B cell (primary cell): ENCODE results near the gene POU2AF1. TPM values are rescaled to one million over a fixed set of nuclear protein-coding genes. Genes with fewer than 3 reads are reported as not detected.

Source experiments
- ATAC-seq: fragments of 200-7000 bp; cut with Tn5 transposase; one replicate; pipeline ENCODE4 v1.10.0; 2021; ENCODE audit warnings: low read depth, mild to moderate bottlenecking, moderate number of reproducible peaks, moderate library complexity
- CTCF ChIA-PET: fragments of 350-600 bp; sonication (Branson Sonifier 250); formaldehyde crosslinking; loops from one replicate; lab custom pipeline; 2021; ENCODE audit warnings: antibody characterized with exemption, inconsistent platforms; lab: Charles Lee
- POLR2A ChIA-PET: fragments of 350-600 bp; sonication (Branson Sonifier 250); formaldehyde crosslinking; loops from one replicate; lab custom pipeline; 2021; ENCODE audit warnings: antibody characterized with exemption; lab: Charles Lee
- DNase-seq: peaks from one replicate; pipeline ENCODE4 v3.0.0; 2013
- H2AFZ ChIP-seq: 2 replicates; pipeline ENCODE4 v1.6.1; 2012; ENCODE audit warnings: mild to moderate bottlenecking, low read depth, low read length; ENCODE audit not compliant: insufficient read depth, poor library complexity, severe bottlenecking
- H3K27ac ChIP-seq, 2 donors: 1 replicate in 1 of 2; 2 replicates in 1 of 2; pipeline ENCODE4 v1.5.1; 2012 to 2013; ENCODE audit warnings: low read length in 2 of 2, mild to moderate bottlenecking in 2 of 2, moderate library complexity in 1 of 2
- H3K27me3 ChIP-seq, 4 experiments: fragments of 200-600 bp in 1 of 4; sonication (generic) in 1 of 4; replicated peaks in 1 of 4; 1 replicate in 2 of 4; 2 replicates in 2 of 4; pipeline versions ENCODE4 v1.6.1 to v1.7.0; 2013 to 2016; ENCODE audit warnings: low read length in 3 of 4, mild to moderate bottlenecking in 2 of 4, mixed read lengths in 1 of 4, moderate library complexity in 1 of 4; ENCODE audit not compliant: insufficient read depth in 4 of 4, control insufficient read depth in 3 of 4; ENCODE audit errors: control extremely low read depth in 1 of 4
- H3K36me3 ChIP-seq, 2 experiments: replicated peaks in 1 of 2; 1 replicate in 1 of 2; 2 replicates in 1 of 2; pipeline versions ENCODE4 v1.6.1 to v1.7.1; 2013; ENCODE audit warnings: low read length in 1 of 2; ENCODE audit not compliant: insufficient read depth in 2 of 2, control insufficient read depth in 1 of 2; ENCODE audit errors: control extremely low read depth in 1 of 2, extremely low read depth in 1 of 2
- H3K4me1 ChIP-seq, 2 donors: fragments of 200-600 bp in 1 of 2; sonication (generic) in 1 of 2; 1 replicate in 1 of 2; 2 replicates in 1 of 2; pipeline versions ENCODE4 v1.5.1 to v1.6.1; 2013 to 2017; ENCODE audit warnings: low read length in 2 of 2; ENCODE audit not compliant: control insufficient read depth in 2 of 2, insufficient read depth in 2 of 2
- H3K4me2 ChIP-seq: replicated peaks from 2 replicates; pipeline ENCODE3; 2012; ENCODE audit warnings: mild to moderate bottlenecking, low read depth, low read length; ENCODE audit not compliant: poor library complexity, severe bottlenecking
- H3K4me3 ChIP-seq, 5 experiments: fragments of 200-600 bp in 1 of 5; sonication (generic) in 1 of 5; 1 replicate in 3 of 5; 2 replicates in 2 of 5; pipeline versions ENCODE4 v1.5.1 to v1.7.0; 2011 to 2016; ENCODE audit warnings: low read length in 4 of 5, mild to moderate bottlenecking in 4 of 5, low read depth in 2 of 5, control low read depth in 1 of 5, moderate library complexity in 1 of 5; ENCODE audit not compliant: insufficient read depth in 1 of 5; ENCODE audit errors: control extremely low read depth in 1 of 5, extremely low read depth in 1 of 5
- H3K79me2 ChIP-seq: fragments of 200-600 bp; sonication (generic); one replicate; pipeline ENCODE4 v1.6.0; 2016; ENCODE audit warnings: low read length; ENCODE audit not compliant: control insufficient read depth, insufficient read depth
- H3K9ac ChIP-seq: fragments of 200-600 bp; sonication (generic); 2 replicates; pipeline ENCODE4 v1.6.1; 2017; ENCODE audit warnings: mild to moderate bottlenecking, low read length, moderate library complexity
- H3K9me3 ChIP-seq, 3 donors: one replicate each; pipeline versions ENCODE4 v1.6.1 to v1.7.1; 2013; ENCODE audit warnings: low read length in 2 of 3; ENCODE audit not compliant: control insufficient read depth in 2 of 3, insufficient read depth in 1 of 3; ENCODE audit errors: control extremely low read depth in 1 of 3
- H4K20me1 ChIP-seq: 2 replicates; pipeline ENCODE4 v1.6.0; 2012; ENCODE audit warnings: mild to moderate bottlenecking, low read length; ENCODE audit not compliant: insufficient read depth, control insufficient read depth, poor library complexity, severe bottlenecking
- H3K27ac Mint-ChIP-seq: one replicate; pipeline ENCODE4 v1.8.0; 2021; ENCODE audit warnings: mixed read lengths
- H3K27me3 Mint-ChIP-seq: one replicate; pipeline ENCODE4 v1.8.0; 2021; ENCODE audit warnings: mixed read lengths
- H3K4me1 Mint-ChIP-seq: one replicate; pipeline ENCODE4 v1.8.0; 2021; ENCODE audit warnings: mixed read lengths
- H3K4me3 Mint-ChIP-seq: one replicate; pipeline ENCODE4 v1.8.0; 2021; ENCODE audit warnings: mixed read lengths
- H3K9me3 Mint-ChIP-seq: one replicate; pipeline ENCODE4 v1.8.0; 2022; ENCODE audit warnings: mixed read lengths; ENCODE audit not compliant: insufficient read depth
- CTCF ChIP-seq: fragments of 200-600 bp; IDR thresholded peaks from one replicate; pipeline ENCODE4 v1.8.0; 2022; ENCODE audit warnings: antibody characterized with exemption, mild to moderate bottlenecking
- EZH2 ChIP-seq: IDR thresholded peaks from 2 replicates; pipeline ENCODE4 v1.6.1; 2012; ENCODE audit warnings: borderline replicate concordance, low read depth, mild to moderate bottlenecking, moderate library complexity, low read length; ENCODE audit not compliant: insufficient read depth, poor library complexity, severe bottlenecking
- WGBS: methylation state at CpG from one replicate; pipeline ENCODE4 v1.1.5; 2013; ENCODE audit warnings: missing lambda C conversion rate; ENCODE audit not compliant: insufficient coverage; 5-methylcytosine and 5-hydroxymethylcytosine counted together
- intact Hi-C: fragments of 100-400 bp; cut with micrococcal nuclease; formaldehyde crosslinking; loops from one replicate; pipeline ENCODE4 v1.10.0; 2022
- polyA plus RNA-seq: library from polyadenylated mRNA; depleted of rRNA; stranded (reverse); fragments of >200 nt; gene quantifications from 2 replicates; pipeline ENCODE4 v1.2.3, GENCODE V29; 2012
- total RNA-seq, 2 donors: library from RNA; stranded (reverse); fragments of 120-200 nt in 1 of 2; gene quantifications; 1 replicate in 1 of 2; 2 replicates in 1 of 2; pipeline versions ENCODE4 v1.2.3 to v1.2.4, GENCODE V29; 2013 to 2022

Gene POU2AF1
- total and polyA plus RNA-seq, 2 donors (not counting 1 experiment from before 2014, with no cell fraction given), result 308 to 407 TPM

GRCh38 chr11:111336062-111336461, 43.0 kb downstream of the POU2AF1 start:
- DNase-seq (no peak), ATAC-seq (no peak)
- Histone ChIP-seq H3K27me3 (no peaks in the 10 kb centered on the region), H3K4me3 (no peak overlapping the region), H3K9ac (no peak overlapping the region), H3K27ac (no peak overlapping the region), H3K36me3 (no peaks in the 10 kb centered on the region), H2AFZ (no peak overlapping the region), H4K20me1 (no peaks in the 10 kb centered on the region), H3K4me1 (no peaks in the 10 kb centered on the region), H3K79me2 (no peaks in the 10 kb centered on the region), H3K4me2 (no peak overlapping the region), H3K9me3 (peaks cover 0 to 5% (median 1%) of the 10 kb centered on the region in 3 donors)
- TF ChIP-seq CTCF, result no peak
- no peak for TF ChIP-seq EZH2
- ChIA-PET CTCF (interaction anchor here (1.2 kb wide), 1 partner anchor 87 kb away, joined by 5 read pairs; no protein-coding TSS in a partner anchor), POLR2A (no interaction called here)
- H3K27ac Mint-ChIP-seq, result no peak overlapping the region
- whole genome bisulfite sequencing, result 86% methylated on average over 1 of the region's 4 CpGs
- H3K9me3 Mint-ChIP-seq, result peaks cover 3% of the 10 kb centered on the region
- no peaks in the 10 kb centered on the region for H3K4me1 Mint-ChIP-seq
- intact Hi-C loops, result no loop called here
- no peaks in the 10 kb centered on the region for H3K27me3 Mint-ChIP-seq
- H3K4me3 Mint-ChIP-seq, result no peak overlapping the region

DNA sequence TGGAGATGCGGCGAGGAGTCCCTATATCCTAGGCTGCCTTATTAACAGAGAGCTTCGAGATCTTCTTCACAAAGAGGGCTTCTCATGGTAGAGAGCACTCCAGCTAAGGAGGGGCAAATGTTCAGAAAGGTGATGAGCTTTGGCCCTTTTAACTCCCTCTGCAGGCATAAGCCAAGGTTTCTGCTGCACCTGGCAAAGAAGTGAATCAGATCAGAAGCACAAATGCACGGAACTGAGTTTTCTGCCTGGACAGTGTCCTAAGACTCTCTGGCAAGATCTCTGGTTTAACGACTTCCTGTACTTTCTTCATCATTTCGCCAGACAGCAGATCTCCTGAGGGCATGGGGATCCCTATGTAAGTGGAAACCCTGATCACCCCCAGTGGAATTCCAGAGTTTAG, 43.5 kb downstream of the POU2AF1 start:
- H3K4me3 Mint-ChIP-seq, result no peak overlapping the region
- TF ChIP-seq CTCF (no peak), EZH2 (no peak)
- no peaks in the 10 kb centered on the region for H3K27me3 Mint-ChIP-seq
- Histone ChIP-seq H3K27me3 (no peaks in the 10 kb centered on the region), H3K4me2 (no peak overlapping the region), H3K4me1 (no peaks in the 10 kb centered on the region), H3K27ac (no peak overlapping the region), H3K4me3 (no peak overlapping the region), H4K20me1 (no peaks in the 10 kb centered on the region), H3K36me3 (no peaks in the 10 kb centered on the region), H2AFZ (no peak overlapping the region), H3K9me3 (peaks cover 0 to 5% (median 1%) of the 10 kb centered on the region in 3 donors), H3K79me2 (no peaks in the 10 kb centered on the region), H3K9ac (no peak overlapping the region)
- H3K27ac Mint-ChIP-seq, result no peak overlapping the region
- ATAC-seq (no peak), DNase-seq (no peak)
- 93% methylated on average over 6 of the region's 6 CpGs for WGBS
- ChIA-PET CTCF (no interaction called here), POLR2A (no interaction called here)
- intact Hi-C loops, result no loop called here
- no peaks in the 10 kb centered on the region for H3K4me1 Mint-ChIP-seq
- H3K9me3 Mint-ChIP-seq, result peaks cover 3% of the 10 kb centered on the region
